Lung (tissue), 12 donors: Measurements from ENCODE around the gene OR1J4. TPM values are rescaled to one million over a fixed set of nuclear protein-coding genes. Genes with fewer than 3 reads are reported as not detected.

Experiments
- ATAC-seq: fragments of 200-7000 bp; cut with Tn5 transposase; one replicate; pipeline ENCODE4 v1.9.1; 2020; ENCODE audit warnings: moderate number of reproducible peaks; ENCODE audit not compliant: insufficient read depth, low FRiP score
- DNase-seq, 3 donors: peaks; one replicate each; pipeline ENCODE4 v3.0.0-alpha.2; 2013 to 2017
- H3K27ac ChIP-seq, 2 donors: one replicate each; pipeline ENCODE4 v1.5.1; 2013; ENCODE audit warnings: mild to moderate bottlenecking in 2 of 2, moderate library complexity in 2 of 2, control low read depth in 1 of 2, inconsistent platforms in 1 of 2, low read depth in 1 of 2, low read length in 1 of 2
- H3K27me3 ChIP-seq, 3 donors: one replicate each; pipeline ENCODE4 v1.5.1; 2013; ENCODE audit warnings: low read length in 2 of 3; ENCODE audit not compliant: control insufficient read depth in 3 of 3, insufficient read depth in 3 of 3
- H3K36me3 ChIP-seq, 4 donors: one replicate each; pipeline ENCODE4 v1.5.1; 2013; ENCODE audit warnings: low read length in 4 of 4, mild to moderate bottlenecking in 1 of 4, moderate library complexity in 1 of 4; ENCODE audit not compliant: control insufficient read depth in 4 of 4, insufficient read depth in 4 of 4
- H3K4me1 ChIP-seq, 5 donors: one replicate each; pipeline ENCODE4 v1.5.1; 2013; ENCODE audit warnings: low read length in 5 of 5, mild to moderate bottlenecking in 2 of 5, moderate library complexity in 1 of 5; ENCODE audit not compliant: control insufficient read depth in 5 of 5, insufficient read depth in 5 of 5
- H3K4me3 ChIP-seq: one replicate; pipeline ENCODE4 v1.5.1; 2013; ENCODE audit warnings: mild to moderate bottlenecking, control low read depth, moderate library complexity
- H3K9ac ChIP-seq, 2 donors: one replicate each; pipeline ENCODE4 v1.5.1; 2013; ENCODE audit warnings: low read length in 2 of 2, control low read depth in 1 of 2; ENCODE audit not compliant: insufficient read depth in 1 of 2
- H3K9me3 ChIP-seq, 4 donors: one replicate each; pipeline ENCODE4 v1.5.1; 2013; ENCODE audit warnings: low read length in 3 of 4, mild to moderate bottlenecking in 1 of 4, moderate library complexity in 1 of 4; ENCODE audit not compliant: control insufficient read depth in 4 of 4, insufficient read depth in 3 of 4
- WGBS, 2 donors: extraction: QIAGEN DNeasy Blood & Tissue Kit; methylation state at CpG; one replicate each; pipeline ENCODE4 v1.1.7; 2013; 5-methylcytosine and 5-hydroxymethylcytosine counted together
- polyA plus RNA-seq, 2 donors: library from polyadenylated mRNA; stranded (reverse); fragments of 200-250 nt; gene quantifications; one replicate each; pipeline ENCODE4 v1.2.1, GENCODE V29; 2013
- total RNA-seq, 2 donors: library from RNA; depleted of rRNA in 1 of 2; stranded (reverse); fragments of >200 nt in 1 of 2; gene quantifications; one replicate each; pipeline ENCODE4 v1.2.1, GENCODE V29; 2014 to 2021
- TF ChIP-seq, protein P1 (sequence below): IDR thresholded peaks from 2 replicates; pipeline ENCODE4 v1.5.1; 2012; ENCODE audit warnings: mild to moderate bottlenecking; ENCODE audit errors: control extremely low read depth, extremely low read depth
- donor health status: control.
- donor health status: control.
- donor health status: Bipolar disorder and iron deficiency.
- donor health status: healthy.
- donor health status: DM: yes; HTN: yes; CAD: no.

Gene OR1J4
- total and polyA plus RNA-seq, 4 donors, result not detected

DNA sequence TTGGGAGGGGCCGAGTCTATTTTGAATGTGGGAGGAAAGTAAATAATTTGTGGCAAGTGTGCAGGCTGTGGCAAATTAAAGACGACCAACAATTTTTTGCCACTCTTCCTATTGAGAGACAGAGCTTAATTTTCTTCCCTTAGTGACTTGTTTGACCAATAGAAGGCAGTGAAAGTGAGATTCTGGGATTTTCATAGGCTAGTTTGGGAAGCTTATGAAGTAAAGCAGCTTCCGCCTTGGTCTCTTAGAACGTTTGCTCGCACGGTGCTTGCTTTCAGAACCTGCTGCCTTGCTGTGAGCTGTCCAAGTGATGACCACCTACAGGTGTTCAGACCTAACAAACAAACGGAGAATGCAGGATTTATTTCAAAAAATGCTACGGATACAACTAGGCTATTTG is 27.3 kb downstream of the OR1J4 start:
- no peaks in the 10 kb centered on the region for H3K4me1 ChIP-seq
- no peaks in the 10 kb centered on the region for H3K27me3 ChIP-seq
- DNase-seq (no peak), ATAC-seq (no peak)
- TF ChIP-seq, protein P1, sequence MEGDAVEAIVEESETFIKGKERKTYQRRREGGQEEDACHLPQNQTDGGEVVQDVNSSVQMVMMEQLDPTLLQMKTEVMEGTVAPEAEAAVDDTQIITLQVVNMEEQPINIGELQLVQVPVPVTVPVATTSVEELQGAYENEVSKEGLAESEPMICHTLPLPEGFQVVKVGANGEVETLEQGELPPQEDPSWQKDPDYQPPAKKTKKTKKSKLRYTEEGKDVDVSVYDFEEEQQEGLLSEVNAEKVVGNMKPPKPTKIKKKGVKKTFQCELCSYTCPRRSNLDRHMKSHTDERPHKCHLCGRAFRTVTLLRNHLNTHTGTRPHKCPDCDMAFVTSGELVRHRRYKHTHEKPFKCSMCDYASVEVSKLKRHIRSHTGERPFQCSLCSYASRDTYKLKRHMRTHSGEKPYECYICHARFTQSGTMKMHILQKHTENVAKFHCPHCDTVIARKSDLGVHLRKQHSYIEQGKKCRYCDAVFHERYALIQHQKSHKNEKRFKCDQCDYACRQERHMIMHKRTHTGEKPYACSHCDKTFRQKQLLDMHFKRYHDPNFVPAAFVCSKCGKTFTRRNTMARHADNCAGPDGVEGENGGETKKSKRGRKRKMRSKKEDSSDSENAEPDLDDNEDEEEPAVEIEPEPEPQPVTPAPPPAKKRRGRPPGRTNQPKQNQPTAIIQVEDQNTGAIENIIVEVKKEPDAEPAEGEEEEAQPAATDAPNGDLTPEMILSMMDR, result no peak
- H3K9me3 ChIP-seq, result peaks cover 0 to 3% (median 0%) of the 10 kb centered on the region in 4 donors
- WGBS, 2 donors, result 63 to 67% methylated on average over 8 of the region's 8 CpGs
- H3K36me3 ChIP-seq, result no peaks in the 10 kb centered on the region
- no peak overlapping the region for H3K9ac ChIP-seq
- no peak overlapping the region for H3K27ac ChIP-seq
- no peak overlapping the region for H3K4me3 ChIP-seq

DNA sequence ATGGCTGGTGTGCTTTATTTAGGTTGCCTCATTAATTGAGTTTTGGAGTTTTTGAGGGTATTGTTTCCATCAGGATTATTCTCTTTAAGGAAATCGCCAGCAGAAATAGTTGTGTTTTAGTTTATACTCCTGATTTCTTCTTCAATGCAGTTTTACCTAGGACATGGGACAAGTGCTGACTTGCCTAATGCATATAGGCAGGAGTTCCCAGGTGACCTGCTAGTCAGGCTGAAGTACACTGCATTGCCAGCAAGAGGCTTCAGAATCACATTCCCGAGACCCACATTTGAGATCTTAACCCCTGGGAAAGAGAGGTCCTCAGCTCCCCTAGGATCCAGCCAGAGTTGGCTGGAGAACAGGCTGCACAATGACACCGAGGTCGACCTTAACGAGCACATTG is 32.4 kb downstream of the OR1J4 start:
- Histone ChIP-seq H3K36me3 (no peaks in the 10 kb centered on the region), H3K27ac (no peak overlapping the region), H3K9ac (no peak overlapping the region), H3K9me3 (peaks cover 0 to 8% (median 0%) of the 10 kb centered on the region in 4 donors), H3K4me1 (no peaks in the 10 kb centered on the region), H3K4me3 (no peak overlapping the region), H3K27me3 (no peaks in the 10 kb centered on the region)
- TF ChIP-seq, protein P1, result no peak
- 78 to 81% methylated on average over 5 of the region's 5 CpGs for WGBS, 2 donors
- no peak for DNase-seq
- no peak for ATAC-seq

DNA sequence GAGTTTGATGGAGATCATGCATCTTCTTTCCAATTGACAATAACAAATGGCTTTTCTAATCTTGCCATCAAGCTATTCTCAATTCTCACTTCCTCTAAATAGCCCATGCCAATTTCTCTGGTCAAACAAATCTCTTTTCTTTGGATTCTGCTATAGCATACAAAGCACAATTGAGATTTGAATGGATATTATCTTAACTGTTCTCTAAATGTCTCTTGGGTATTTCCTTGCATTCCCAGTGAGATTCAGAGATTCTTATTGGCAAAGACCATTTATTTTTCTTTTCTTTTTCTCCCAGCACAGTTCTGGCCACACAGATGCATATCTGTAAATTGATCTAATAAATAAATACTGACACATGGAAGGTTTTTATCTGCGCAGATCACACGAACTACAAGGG is 33.9 kb downstream of the OR1J4 start, which contains the start of gene OR1N2:
Gene OR1N2 (plus strand): TSS at position 301 of the 400 bp plus-strand sequence. CDS start 100 bp downstream, outside the sequence.
- TF ChIP-seq, protein P1, result no peak

DNA sequence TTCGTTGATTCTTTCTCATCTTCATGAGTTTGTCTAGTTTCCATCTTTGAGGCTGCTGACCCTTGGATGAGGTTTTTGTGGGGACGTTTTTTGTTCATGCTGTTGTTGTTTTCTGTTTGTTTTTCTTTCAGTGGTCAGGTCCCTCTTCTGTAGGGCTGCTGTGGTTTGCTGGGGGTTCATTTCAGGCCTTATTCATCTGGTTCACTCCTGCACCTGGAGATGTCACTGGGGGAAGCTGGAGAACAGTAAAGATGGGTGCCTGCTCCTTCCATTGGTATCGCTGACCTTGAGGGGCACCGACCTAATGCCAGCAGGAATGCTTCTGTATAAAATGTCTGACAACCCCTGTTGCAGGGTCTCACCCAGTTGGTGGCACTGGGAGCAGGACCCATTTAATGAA is 42.5 kb downstream of the OR1J4 start:
- H3K27me3 ChIP-seq, result no peaks in the 10 kb centered on the region
- TF ChIP-seq, protein P1, result no peak
- DNase-seq (no peak), ATAC-seq (no peak)
- H3K4me3 ChIP-seq, result no peak overlapping the region
- 84 to 88% methylated on average over 4 of the region's 4 CpGs for WGBS, 2 donors
- peaks cover 0 to 7% (median 5%) of the 10 kb centered on the region in 4 donors for H3K9me3 ChIP-seq
- H3K27ac ChIP-seq, result no peak overlapping the region
- no peaks in the 10 kb centered on the region for H3K36me3 ChIP-seq
- H3K4me1 ChIP-seq, result no peaks in the 10 kb centered on the region
- no peak overlapping the region for H3K9ac ChIP-seq

More for the DNA sequence above, 33.9 kb downstream of the OR1J4 start, which contains the start of gene OR1N2:
- 62% methylated on average over 2 of the region's 2 CpGs for WGBS, 2 donors
- ATAC-seq (no peak), DNase-seq (no peak)
- H3K27ac ChIP-seq, result no peak within 1 kb of the TSS
- H3K4me3 ChIP-seq, result no peak within 1 kb of the TSS
- no peaks in the 10 kb centered on the region for H3K27me3 ChIP-seq
- no peaks in the 10 kb centered on the region for H3K36me3 ChIP-seq
- no peak within 1 kb of the TSS for H3K9ac ChIP-seq
- peaks cover 0 to 8% (median 0%) of the 10 kb centered on the region in 4 donors for H3K9me3 ChIP-seq
- no peaks in the 10 kb centered on the region for H3K4me1 ChIP-seq
